K562 (cell line): Measurements from ENCODE around the gene JAKMIP2. TPM values are rescaled to one million over a fixed set of nuclear protein-coding genes. Genes with fewer than 3 reads are reported as not detected.

ENCODE experiments used
- ATAC-seq: fragments of 200-7000 bp; cut with Tn5 transposase; 3 replicates; pipeline ENCODE4 v1.9.1; 2020; ENCODE audit warnings: moderate library complexity
- BruUV-seq: library from RNA; stranded (reverse); fragments of 400-500 nt; replicated peaks from 2 replicates; lab custom pipeline; 2021; lab: Mats Ljungman, UMichigan
- CTCF ChIA-PET: fragments of 300-600 bp; formaldehyde crosslinking; extraction: SDS; loops from one replicate; lab custom pipeline; 2021; ENCODE audit warnings: low intra/inter-chr PET ratio; lab: Yijun Ruan, JAX
- POLR2A ChIA-PET: fragments of 300-600, 350-650 bp; sonication (Branson Sonifier 250); formaldehyde crosslinking; extraction: SDS; loops from one replicate; lab custom pipeline; 2021; ENCODE audit warnings: antibody characterized with exemption, inconsistent platforms; lab: Yijun Ruan, JAX
- DNase-seq, 4 experiments: peaks; one replicate each; pipeline versions ENCODE4 v3.0.0 to v3.0.0-alpha.2; 2011 to 2018; ENCODE audit warnings: low spot score in 3 of 4, mixed read lengths in 3 of 4; ENCODE audit errors: extremely low read depth in 1 of 4
- FAIRE-seq: peaks from 2 replicates; lab custom pipeline; 2011; peaks lifted over from hg19 to GRCh38; lab: Jason Lieb, UNC
- H2AFZ ChIP-seq: 2 replicates; pipeline ENCODE4 v1.6.0; 2011; ENCODE audit warnings: low read depth, low read length, control low read depth, inconsistent platforms
- H3K27ac ChIP-seq: fragments of 200-600 bp; 3 replicates; pipeline ENCODE4 v1.8.0; 2011; ENCODE audit warnings: low read depth, mild to moderate bottlenecking, control low read depth, inconsistent platforms, low read length, moderate library complexity, mixed read lengths; ENCODE audit errors: extremely low read depth
- H3K27me3 ChIP-seq, 2 experiments: fragments of 300-600 bp in 1 of 2; 2 replicates in 1 of 2; 3 replicates in 1 of 2; pipeline versions ENCODE4 v1.6.0 to v1.8.0; 2011; ENCODE audit warnings: inconsistent platforms in 2 of 2, low read length in 2 of 2, mild to moderate bottlenecking in 1 of 2, mixed read lengths in 1 of 2, moderate library complexity in 1 of 2; ENCODE audit not compliant: control insufficient read depth in 2 of 2, insufficient read depth in 2 of 2
- H3K36me3 ChIP-seq: fragments of 300-600 bp; 3 replicates; pipeline ENCODE4 v1.8.0; 2011; ENCODE audit warnings: mild to moderate bottlenecking, low read length, inconsistent platforms; ENCODE audit not compliant: control insufficient read depth, insufficient read depth
- H3K4me1 ChIP-seq, 2 experiments: fragments of 200-600 bp in 1 of 2; replicated peaks in 1 of 2; 2 replicates in 1 of 2; 3 replicates in 1 of 2; pipeline versions ENCODE4 v1.5.1 to v1.8.0; 2011; ENCODE audit warnings: inconsistent platforms in 2 of 2, low read length in 2 of 2, mild to moderate bottlenecking in 1 of 2, mixed read lengths in 1 of 2, moderate library complexity in 1 of 2; ENCODE audit not compliant: control insufficient read depth in 2 of 2, insufficient read depth in 2 of 2
- H3K4me2 ChIP-seq: 2 replicates; pipeline ENCODE4 v1.6.1; 2011; ENCODE audit warnings: low read length, control low read depth, inconsistent platforms, mixed read lengths; ENCODE audit not compliant: insufficient read depth
- H3K4me3 ChIP-seq: fragments of 200-600 bp; sonication (generic), shearing (Covaris generic); 2 replicates; pipeline ENCODE4 v1.5.1; 2016; ENCODE audit warnings: control low read depth, inconsistent platforms
- H3K79me2 ChIP-seq: fragments of 200-600 bp; 3 replicates; pipeline ENCODE4 v1.8.0; 2011; ENCODE audit warnings: low read length, inconsistent platforms; ENCODE audit not compliant: control insufficient read depth, insufficient read depth
- H3K9ac ChIP-seq, 2 experiments: 2 replicates each; pipeline versions ENCODE4 v1.6.0 to v1.6.1; 2011; ENCODE audit warnings: low read depth in 2 of 2, low read length in 2 of 2, control low read depth in 1 of 2, inconsistent platforms in 1 of 2, mild to moderate bottlenecking in 1 of 2, mixed read lengths in 1 of 2; ENCODE audit not compliant: insufficient read depth in 1 of 2
- H3K9me1 ChIP-seq: one replicate; pipeline ENCODE4 v1.6.0; 2011; ENCODE audit warnings: inconsistent platforms, mild to moderate bottlenecking, low read length, moderate library complexity; ENCODE audit not compliant: control insufficient read depth, insufficient read depth
- H3K9me3 ChIP-seq: replicated peaks from 2 replicates; pipeline ENCODE4 v1.5.1; 2011; ENCODE audit warnings: low read depth, low read length, inconsistent platforms; ENCODE audit not compliant: control insufficient read depth, insufficient read depth
- H4K20me1 ChIP-seq: replicated peaks from 2 replicates; pipeline ENCODE4 v1.6.1; 2011; ENCODE audit warnings: low read length, inconsistent platforms, mixed read lengths; ENCODE audit not compliant: control insufficient read depth, insufficient read depth
- CBFB ChIP-seq: sonication (generic); formaldehyde crosslinking; IDR thresholded peaks from 2 replicates; pipeline ENCODE4 v1.4.0; 2020; ENCODE audit warnings: mild to moderate bottlenecking, missing genetic modification reagents
- ELF4 ChIP-seq: fragments of 450-650 bp; formaldehyde crosslinking; IDR thresholded peaks from 2 replicates; pipeline ENCODE4 v1.4.0; 2022; ENCODE audit warnings: missing genetic modification characterization
- NFATC3 ChIP-seq: fragments of 450-650 bp; IDR thresholded peaks from 2 replicates; pipeline ENCODE4 v1.6.1; 2017; ENCODE audit warnings: mild to moderate bottlenecking
- PTRF ChIP-seq: fragments of 450-650 bp; IDR thresholded peaks from 2 replicates; pipeline ENCODE4 v1.6.1; 2016; ENCODE audit warnings: mild to moderate bottlenecking, missing genetic modification characterization, missing compliant biosample characterization
- RAD51 ChIP-seq: fragments of 450-650 bp; IDR thresholded peaks from 2 replicates; pipeline ENCODE4 v1.7.1; 2016; ENCODE audit warnings: low read depth, mild to moderate bottlenecking, borderline replicate concordance
- RBM15 ChIP-seq: fragments of 200-400 bp; formaldehyde crosslinking; IDR thresholded peaks from 2 replicates; pipeline ENCODE4 v1.6.1; 2018; ENCODE audit warnings: mild to moderate bottlenecking, low read length, moderate library complexity; ENCODE audit not compliant: insufficient read depth
- WGBS: fragments of 100-300 bp; shearing (Covaris generic); methylation state at CpG from one replicate; pipeline ENCODE4 v1.1.6; 2016; ENCODE audit warnings: low coverage, mixed read lengths; ENCODE audit not compliant: insufficient coverage; ENCODE audit errors: missing lambda C conversion rate; 5-methylcytosine and 5-hydroxymethylcytosine counted together
- in situ Hi-C: fragments of 300-500 bp; cut with MboI; formaldehyde crosslinking; loops from 4 replicates; pipeline ENCODE4 v1.15.0; 2018; ENCODE audit warnings: inconsistent platforms, mixed read lengths
- intact Hi-C: fragments of 100-400 bp; cut with micrococcal nuclease; formaldehyde crosslinking; loops from 2 replicates; pipeline ENCODE4 v1.14.2; 2022
- polyA plus RNA-seq, 8 experiments: library from polyadenylated mRNA; depleted of rRNA in 4 of 8; stranded (reverse) in 5 of 8; unstranded in 3 of 8; fragments of >200 nt; fragmentation: Nextera tagmentation in 2 of 8; fragmentation: Illumina TruSeq in 1 of 8; extraction: Ambion mirVana in 2 of 8; extraction: Trizol in 1 of 8; gene quantifications; 2 replicates each; pipeline versions ENCODE4 v1.2.1 to v1.2.3, GENCODE V29; 2011 to 2014; ENCODE audit warnings: inconsistent platforms in 1 of 8, missing spikeins in 1 of 8
- total RNA-seq, 7 experiments: library from RNA; depleted of rRNA in 6 of 7; stranded (reverse); fragments of >200 nt in 6 of 7; fragmentation: Illumina TruSeq in 2 of 7; extraction: Trizol in 2 of 7; gene quantifications; 2 replicates each; pipeline versions ENCODE4 v1.2.1 to v1.2.3, GENCODE V29; 2011 to 2021; ENCODE audit warnings: low replicate concordance in 1 of 7
- TF ChIP-seq, protein P1 (sequence below): sonication (generic); formaldehyde crosslinking; IDR thresholded peaks from 2 replicates; pipeline ENCODE4 v1.8.0; 2022; ENCODE audit warnings: mild to moderate bottlenecking, low read depth, missing genetic modification reagents

JAKMIP2 gene
- total and polyA plus RNA-seq, 9 of the 15 experiments (the other 6 are each of a cell fraction or from before 2014, with no cell fraction given) = not detected

DNA sequence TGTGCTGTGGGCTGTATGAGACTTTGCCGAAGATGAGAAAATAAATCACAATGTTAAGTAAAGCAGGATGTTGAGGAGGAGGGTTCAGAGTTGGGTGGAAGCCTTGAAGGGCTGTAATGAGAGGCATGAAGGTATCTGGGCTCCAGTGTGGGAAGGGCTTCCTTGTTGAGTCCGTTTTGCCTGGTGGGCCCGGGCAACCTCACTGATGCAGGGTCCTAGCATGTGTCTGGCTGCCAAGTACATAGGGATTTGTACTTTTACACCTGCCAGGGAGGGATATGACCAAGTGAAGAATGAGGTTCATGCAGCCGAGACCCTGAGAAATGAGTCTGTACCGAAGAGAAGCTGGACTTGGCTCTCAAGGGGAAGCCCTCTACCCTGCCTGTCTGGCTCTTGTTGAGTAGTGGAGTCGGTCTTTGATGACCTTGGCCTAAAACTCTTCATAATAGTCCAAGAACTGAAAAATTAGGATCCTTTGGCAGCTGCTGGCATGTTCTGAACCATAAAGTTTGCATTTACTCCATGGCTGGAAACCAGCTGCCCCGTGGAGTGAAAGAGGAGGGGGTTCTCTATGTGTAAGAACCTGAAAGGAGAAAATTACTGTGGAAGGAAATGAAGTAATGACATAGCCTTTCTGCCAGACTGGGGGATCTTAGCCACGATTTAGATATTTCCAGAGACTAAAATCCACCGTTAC is 213.7 kb downstream of the JAKMIP2 start:
- no TSS peak for BruUV-seq
- Histone ChIP-seq H3K9me3 (no peaks in the 10 kb centered on the region), H4K20me1 (no peaks in the 10 kb centered on the region), H3K4me3 (no peak overlapping the region), H3K4me1 (no peaks in the 10 kb centered on the region), H3K9me1 (no peaks in the 10 kb centered on the region), H3K36me3 (no peaks in the 10 kb centered on the region), H3K27ac (no peak overlapping the region), H3K4me2 (no peak overlapping the region), H2AFZ (no peak overlapping the region), H3K79me2 (no peaks in the 10 kb centered on the region), H3K27me3 (no peaks in the 10 kb centered on the region), H3K9ac (no peak overlapping the region)
- ATAC-seq = no peak
- WGBS = 1% methylated on average over 9 of the region's 9 CpGs
- FAIRE-seq = no peak
- ChIA-PET POLR2A (no interaction called here), CTCF (no interaction called here)
- in situ Hi-C loops = no loop called here
- TF ChIP-seq RAD51 = no peak
- no peak for TF ChIP-seq ELF4 (CRISPR knock-in tag)
- no peak for TF ChIP-seq CBFB
- TF ChIP-seq, protein P1, sequence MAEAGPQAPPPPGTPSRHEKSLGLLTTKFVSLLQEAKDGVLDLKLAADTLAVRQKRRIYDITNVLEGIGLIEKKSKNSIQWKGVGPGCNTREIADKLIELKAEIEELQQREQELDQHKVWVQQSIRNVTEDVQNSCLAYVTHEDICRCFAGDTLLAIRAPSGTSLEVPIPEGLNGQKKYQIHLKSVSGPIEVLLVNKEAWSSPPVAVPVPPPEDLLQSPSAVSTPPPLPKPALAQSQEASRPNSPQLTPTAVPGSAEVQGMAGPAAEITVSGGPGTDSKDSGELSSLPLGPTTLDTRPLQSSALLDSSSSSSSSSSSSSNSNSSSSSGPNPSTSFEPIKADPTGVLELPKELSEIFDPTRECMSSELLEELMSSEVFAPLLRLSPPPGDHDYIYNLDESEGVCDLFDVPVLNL (CRISPR knock-in tag) = no peak
- no peak for TF ChIP-seq NFATC3
- TF ChIP-seq RBM15 = no peak
- no peak for TF ChIP-seq PTRF (tag)
- intact Hi-C loops = no loop called here
- DNase-seq = no peak
